ENCODE data around the gene TMEM244. TPM values are rescaled to one million over a fixed set of nuclear protein-coding genes. Genes with fewer than 3 reads are reported as not detected.

The TMEM244 gene
- total and polyA plus RNA-seq, 2 of the 13 experiments (the other 11 are each of a cell fraction or from before 2014, with no cell fraction given) = not detected

DNA sequence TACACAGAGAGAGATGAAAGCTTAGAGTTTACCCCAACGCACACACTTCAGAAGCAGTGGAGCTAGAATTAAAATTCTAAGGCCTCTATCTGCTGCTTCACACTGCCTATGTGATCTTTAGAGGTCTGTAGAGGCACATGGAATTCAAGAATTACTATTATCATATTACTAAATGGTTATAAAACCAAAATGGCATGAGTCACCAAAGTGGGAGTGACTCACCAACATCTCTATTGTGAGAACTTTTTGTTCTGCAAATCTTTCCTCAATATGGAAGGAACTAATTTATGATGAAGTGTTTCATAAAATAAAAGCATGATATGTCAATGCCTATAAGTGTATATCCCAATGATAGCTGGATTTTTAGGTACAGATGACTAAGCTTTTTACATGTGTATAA, 28.5 kb upstream of the TMEM244 start:
- intact Hi-C loops (cut with micrococcal nuclease; ENCODE audit: unreplicated experiment) (loop anchor here (5.0 kb wide), 1 partner anchor 407 kb away; no protein-coding TSS in a partner anchor), in situ Hi-C loops (cut with HindIII; ENCODE audit: extremely low pct_ligation_motif_present, low pct_unique_long_range_greater_than_20kb) (no loop called here)
- H3K4me2 ChIP-seq (ENCODE audit: low read depth, low read length) = no peak overlapping the region
- no peak overlapping the region for H3K9ac ChIP-seq (ENCODE audit: insufficient read depth, low read depth, low read length)
- BruUV-seq (replicated peaks) = no TSS peak
- no peaks in the 10 kb centered on the region for H3K4me1 ChIP-seq (ENCODE audit: insufficient read depth, low read length)
- H2AFZ ChIP-seq (ENCODE audit: low read length) = no peak overlapping the region
- H3K27me3 ChIP-seq (ENCODE audit: control insufficient read depth in 1 of 2, insufficient read depth in 2 of 2, low read length in 2 of 2) = peaks cover 1 to 4% of the 10 kb centered on the region in 2 experiments; a peak in 1 of 5 replicates
- WGBS (ENCODE audit: low lambda C conversion rate) = 0% methylated on average over 1 of the region's 1 CpG
- DNase-seq (ENCODE audit: low spot score) (no peak), ATAC-seq (no peak), FAIRE-seq (no peak)
- H3K4me3 ChIP-seq (replicated peaks in 1 of 3; ENCODE audit: insufficient read depth in 1 of 3, low read depth in 2 of 3, low read length in 3 of 3) = no peak overlapping the region
- H3K27ac ChIP-seq (ENCODE audit: extremely low read length, insufficient read depth, low read length) = no peak overlapping the region
- no peaks in the 10 kb centered on the region for H3K79me2 ChIP-seq (ENCODE audit: insufficient read depth, low read length)
- TF ChIP-seq ZNF589 (CRISPR knock-in tag; conservative IDR thresholded peaks at IDR 0.05) (no peak), CREB1 (IDR thresholded peaks at IDR 0.05) (0 out of 2 replicates have a peak, but pooled peaks have one; percentile 25), CREB1 (CRISPR knock-in tag; IDR thresholded peaks at IDR 0.05) (no peak)
- POLR2A ChIA-PET = no interaction called here
- no peaks in the 10 kb centered on the region for H3K36me3 ChIP-seq (replicated peaks in 1 of 2; ENCODE audit: control insufficient read depth in 1 of 2, insufficient read depth in 2 of 2, low read length in 2 of 2)
- H3K9me3 ChIP-seq (ENCODE audit: low read length) = no peaks in the 10 kb centered on the region
- CTCF ChIA-PET (ENCODE audit: low intra/inter-chr PET ratio, low total read pairs) = no interaction called here
- H4K20me1 ChIP-seq (ENCODE audit: insufficient read depth, low read length) = no peaks in the 10 kb centered on the region

DNA sequence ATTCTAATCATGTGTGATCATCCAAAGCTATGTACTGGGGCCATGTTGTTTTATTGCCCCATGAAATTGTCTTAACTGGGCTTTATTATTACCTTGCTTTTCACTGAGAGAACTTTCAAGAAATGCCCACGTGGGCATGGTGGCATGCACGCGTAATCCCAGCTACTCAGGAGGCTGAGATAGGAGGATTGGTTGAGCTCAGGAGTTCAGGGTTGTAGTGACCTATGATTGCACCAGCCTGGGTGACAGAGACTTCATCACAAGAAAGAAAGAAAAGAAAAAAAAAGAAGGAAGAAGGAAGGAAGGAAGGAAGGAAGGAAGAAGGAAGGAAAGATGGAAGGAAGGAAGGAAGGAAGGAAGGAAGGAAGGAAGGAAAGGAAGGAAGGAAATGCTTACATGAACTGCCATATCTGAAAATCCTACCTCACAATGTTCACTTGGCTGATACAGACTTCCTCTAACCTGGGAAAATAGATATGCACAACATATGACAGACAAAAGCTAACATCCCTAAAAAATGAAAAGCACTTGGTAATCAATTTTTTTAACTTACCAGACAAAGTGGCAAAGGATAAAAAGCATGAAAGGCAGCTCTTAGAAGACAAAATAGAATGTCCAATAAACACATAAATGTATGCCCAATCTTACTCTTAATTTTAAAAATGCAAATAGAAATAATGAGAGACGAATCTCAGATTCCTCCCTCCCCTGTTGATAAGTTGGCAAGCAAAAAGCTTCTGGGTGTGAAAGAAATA, 25.5 kb upstream of the TMEM244 start:
- H3K9me3 ChIP-seq (ENCODE audit: low read length) = no peaks in the 10 kb centered on the region
- 2% methylated on average over 4 of the region's 4 CpGs for WGBS (ENCODE audit: low lambda C conversion rate)
- TF ChIP-seq CEBPB (IDR thresholded peaks at IDR 0.05; ENCODE audit: borderline replicate concordance, low read depth, low read length) = no peak
- TF ChIP-seq PHF8 (CRISPR knock-in tag; IDR thresholded peaks at IDR 0.05) = no peak
- TF ChIP-seq ZC3H13 (CRISPR knock-in tag; IDR thresholded peaks at IDR 0.05) = no peak
- TF ChIP-seq ZNF296 (CRISPR knock-in tag; conservative IDR thresholded peaks at IDR 0.05) = no peak
- no peak for TF ChIP-seq IRF2 (CRISPR knock-in tag; IDR thresholded peaks at IDR 0.05)
- TF ChIP-seq, protein P1, sequence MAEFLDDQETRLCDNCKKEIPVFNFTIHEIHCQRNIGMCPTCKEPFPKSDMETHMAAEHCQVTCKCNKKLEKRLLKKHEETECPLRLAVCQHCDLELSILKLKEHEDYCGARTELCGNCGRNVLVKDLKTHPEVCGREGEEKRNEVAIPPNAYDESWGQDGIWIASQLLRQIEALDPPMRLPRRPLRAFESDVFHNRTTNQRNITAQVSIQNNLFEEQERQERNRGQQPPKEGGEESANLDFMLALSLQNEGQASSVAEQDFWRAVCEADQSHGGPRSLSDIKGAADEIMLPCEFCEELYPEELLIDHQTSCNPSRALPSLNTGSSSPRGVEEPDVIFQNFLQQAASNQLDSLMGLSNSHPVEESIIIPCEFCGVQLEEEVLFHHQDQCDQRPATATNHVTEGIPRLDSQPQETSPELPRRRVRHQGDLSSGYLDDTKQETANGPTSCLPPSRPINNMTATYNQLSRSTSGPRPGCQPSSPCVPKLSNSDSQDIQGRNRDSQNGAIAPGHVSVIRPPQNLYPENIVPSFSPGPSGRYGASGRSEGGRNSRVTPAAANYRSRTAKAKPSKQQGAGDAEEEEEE (CRISPR knock-in tag; IDR thresholded peaks at IDR 0.05; ENCODE audit: borderline replicate concordance) = no peak
- H3K27me3 ChIP-seq (ENCODE audit: control insufficient read depth in 1 of 2, insufficient read depth in 2 of 2, low read length in 2 of 2) = peaks cover 0 to 4% of the 10 kb centered on the region in 2 experiments; a peak in 1 of 5 replicates
- in situ Hi-C loops (cut with HindIII; ENCODE audit: extremely low pct_ligation_motif_present, low pct_unique_long_range_greater_than_20kb) = no loop called here
- no peak overlapping the region for H2AFZ ChIP-seq (ENCODE audit: low read length)
- ATAC-seq = no peak
- H3K9ac ChIP-seq (ENCODE audit: insufficient read depth, low read depth, low read length) = no peak overlapping the region
- intact Hi-C loops (cut with micrococcal nuclease; ENCODE audit: unreplicated experiment) = loop anchor here (5.0 kb wide), 1 partner anchor 404 kb away; no protein-coding TSS in a partner anchor
- no peak overlapping the region for H3K27ac ChIP-seq (ENCODE audit: extremely low read length, insufficient read depth, low read length)
- H3K4me2 ChIP-seq (ENCODE audit: low read depth, low read length) = no peak overlapping the region
- H3K79me2 ChIP-seq (ENCODE audit: insufficient read depth, low read length) = no peaks in the 10 kb centered on the region
- BruUV-seq (replicated peaks) = no TSS peak
- H4K20me1 ChIP-seq (ENCODE audit: insufficient read depth, low read length) = no peaks in the 10 kb centered on the region
- no peak for FAIRE-seq
- ChIA-PET CTCF (ENCODE audit: low intra/inter-chr PET ratio, low total read pairs) (no interaction called here), POLR2A (no interaction called here)
- no peak for DNase-seq (ENCODE audit: low spot score)
- no peak overlapping the region for H3K4me3 ChIP-seq (replicated peaks in 1 of 3; ENCODE audit: insufficient read depth in 1 of 3, low read depth in 2 of 3, low read length in 3 of 3)
- no peaks in the 10 kb centered on the region for H3K4me1 ChIP-seq (ENCODE audit: insufficient read depth, low read length)
- no peaks in the 10 kb centered on the region for H3K36me3 ChIP-seq (replicated peaks in 1 of 2; ENCODE audit: control insufficient read depth in 1 of 2, insufficient read depth in 2 of 2, low read length in 2 of 2)
